ENCODE results near the gene SBK2. TPM values are rescaled to one million over a fixed set of nuclear protein-coding genes. Genes with fewer than 3 reads are reported as not detected.
A peak's percentile ranks its signal among the peaks of the same experiment; 100 is the strongest.
"Not testable (repeated sequence)": the region's sequence is repeated elsewhere in the genome, so short reads cannot be mapped to it uniquely, and the experiment has no call there.

Gene SBK2
- total RNA-seq, 8 experiments from 2014 or later = 0.18 TPM; not detected in 7

DNA sequence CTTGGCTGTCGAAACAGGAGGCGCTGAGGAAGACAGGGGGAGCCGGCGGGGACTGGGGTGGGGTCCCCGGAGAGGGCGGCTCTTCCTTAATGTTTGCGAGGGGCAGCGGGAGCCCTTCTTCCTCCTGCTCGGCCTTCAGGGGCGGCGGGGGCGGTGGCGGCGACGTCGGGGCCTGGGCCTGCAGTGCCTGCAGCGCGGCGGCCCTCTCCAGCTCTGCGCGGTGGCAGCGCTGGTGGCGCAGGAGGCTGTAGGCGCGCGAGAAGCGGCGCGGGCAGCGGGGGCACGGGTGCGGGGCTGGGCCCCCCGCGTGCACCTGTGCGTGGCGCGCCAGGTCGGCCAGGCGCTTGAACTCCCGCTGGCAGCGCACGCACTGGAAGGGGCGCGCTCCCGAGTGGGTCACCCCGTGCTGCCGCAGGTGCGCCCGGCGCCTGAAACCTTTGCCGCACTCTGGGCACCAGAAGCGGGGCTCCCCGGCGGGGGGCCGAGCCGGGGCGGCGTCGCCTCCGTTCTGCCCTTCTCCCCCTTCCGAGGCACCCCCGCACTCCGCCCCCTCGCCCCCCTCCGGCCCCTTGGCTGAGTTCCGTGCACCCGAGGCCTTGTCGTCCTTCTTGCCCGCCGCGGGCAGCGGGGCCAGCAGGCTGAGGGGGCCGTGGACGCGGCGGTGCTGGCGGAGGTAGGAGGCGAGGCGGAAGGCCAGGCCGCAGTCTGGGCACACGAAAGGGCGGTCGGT, 41.3 kb upstream of the SBK2 start:
- Histone ChIP-seq H3K4me1 (replicated peaks in 1 of 2) (peaks cover 7 to 13% of the 10 kb centered on the region in 2 donors), H3K4me3 (no peak overlapping the region), H3K27ac (no peak overlapping the region)
- no peak for ATAC-seq (replicated peaks in 6 of 8)
- no CpG with 5 or more reads among the region's 83 CpGs for WGBS, 10 experiments
- in situ Hi-C loops (cut with MboI; ENCODE audit: low pct_unique_long_range_greater_than_20kb in 2 of 9, low sequenced_read_pairs in 9 of 9, unreplicated experiment in 9 of 9) = no loop called here

DNA sequence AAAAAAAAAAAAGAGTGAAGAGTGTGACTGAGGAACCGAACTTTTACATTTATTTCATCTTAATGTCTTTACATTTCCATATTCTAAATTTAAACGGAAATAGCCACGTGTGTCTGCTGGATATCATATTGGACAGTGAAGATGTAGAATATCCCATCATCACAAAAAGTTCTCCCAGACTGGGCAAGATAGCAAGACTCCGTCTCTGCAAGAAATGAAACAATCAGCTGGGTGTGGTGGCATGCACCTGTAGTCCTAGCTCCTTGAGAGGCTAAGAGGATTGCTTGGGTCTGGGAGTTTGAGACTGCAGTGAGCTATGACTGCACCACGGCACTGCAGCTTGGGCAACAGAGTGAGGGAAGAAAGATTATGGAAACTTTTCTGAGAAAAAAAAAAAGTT, 39.8 kb upstream of the SBK2 start:
- H3K4me1 ChIP-seq (replicated peaks in 1 of 2) = peaks cover 3 to 8% of the 10 kb centered on the region in 2 donors
- in situ Hi-C loops (cut with MboI; ENCODE audit: low pct_unique_long_range_greater_than_20kb in 2 of 9, low sequenced_read_pairs in 9 of 9, unreplicated experiment in 9 of 9) = no loop called here
- WGBS, 10 experiments = 60 to 100% (median 100%) methylated on average over 1 to 5 of the region's 5 CpGs; no CpG with 5 or more reads in 1 of the 10 experiments
- no peak overlapping the region for H3K27ac ChIP-seq
- H3K4me3 ChIP-seq = no peak overlapping the region
- ATAC-seq (replicated peaks in 6 of 8) = no peak

DNA sequence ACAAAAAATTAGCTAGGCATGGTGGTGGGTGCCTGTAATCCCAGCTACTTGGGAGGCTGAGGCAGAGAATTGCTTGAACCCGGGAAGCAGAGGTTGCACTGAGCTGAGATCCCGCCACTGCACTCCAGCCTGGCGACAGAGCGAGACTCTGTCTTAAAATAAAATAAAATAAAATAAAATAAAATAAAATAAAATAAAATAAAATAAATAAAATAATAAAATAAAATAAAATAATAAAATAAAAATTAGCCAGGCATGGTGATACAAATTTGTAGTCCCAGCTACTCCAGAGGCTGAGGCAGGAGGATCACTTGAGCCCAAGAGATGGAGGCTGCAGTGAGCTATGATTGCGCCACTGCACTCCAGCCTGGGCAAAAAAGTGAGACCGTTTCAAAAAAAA, 37.0 kb upstream of the SBK2 start:
- H3K27ac ChIP-seq; ATAC-seq (replicated peaks in 6 of 8); in situ Hi-C loops (cut with MboI; ENCODE audit: low pct_unique_long_range_greater_than_20kb in 2 of 9, low sequenced_read_pairs in 9 of 9, unreplicated experiment in 9 of 9); H3K4me3 ChIP-seq; H3K4me1 ChIP-seq (replicated peaks in 1 of 2): not testable (repeated sequence)
- WGBS, 10 experiments = 75 to 100% (median 90%) methylated on average over 1 to 6 of the region's 6 CpGs; no CpG with 5 or more reads in 1 of the 10 experiments

DNA sequence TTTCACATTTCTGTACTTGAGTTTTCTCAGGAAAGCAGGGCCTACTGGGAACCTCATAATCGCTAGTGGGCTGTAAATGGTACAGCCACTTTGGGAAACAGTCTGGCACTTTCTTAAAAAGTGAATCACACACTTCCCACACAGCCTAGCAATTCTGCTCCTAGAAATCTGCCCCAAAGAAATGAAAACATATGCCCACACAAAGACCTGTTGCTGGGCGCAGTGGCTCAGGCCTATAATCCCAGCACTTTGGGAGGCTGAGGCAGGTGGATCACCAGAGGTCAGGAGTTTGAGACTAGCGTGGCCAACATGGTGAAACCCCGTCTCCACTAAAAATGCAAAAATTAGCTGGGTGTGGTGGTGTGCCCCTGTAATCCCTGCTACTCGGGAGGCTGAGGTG, 32.5 kb upstream of the SBK2 start:
- in situ Hi-C loops (cut with MboI; ENCODE audit: low pct_unique_long_range_greater_than_20kb in 2 of 9, low sequenced_read_pairs in 9 of 9, unreplicated experiment in 9 of 9); H3K27ac ChIP-seq; H3K4me3 ChIP-seq; H3K4me1 ChIP-seq (replicated peaks in 1 of 2); ATAC-seq (replicated peaks in 6 of 8): not testable (repeated sequence)
- 36 to 91% (median 74%) methylated on average over 1 to 4 of the region's 5 CpGs; no CpG with 5 or more reads in 2 of the 10 experiments for WGBS, 10 experiments

DNA sequence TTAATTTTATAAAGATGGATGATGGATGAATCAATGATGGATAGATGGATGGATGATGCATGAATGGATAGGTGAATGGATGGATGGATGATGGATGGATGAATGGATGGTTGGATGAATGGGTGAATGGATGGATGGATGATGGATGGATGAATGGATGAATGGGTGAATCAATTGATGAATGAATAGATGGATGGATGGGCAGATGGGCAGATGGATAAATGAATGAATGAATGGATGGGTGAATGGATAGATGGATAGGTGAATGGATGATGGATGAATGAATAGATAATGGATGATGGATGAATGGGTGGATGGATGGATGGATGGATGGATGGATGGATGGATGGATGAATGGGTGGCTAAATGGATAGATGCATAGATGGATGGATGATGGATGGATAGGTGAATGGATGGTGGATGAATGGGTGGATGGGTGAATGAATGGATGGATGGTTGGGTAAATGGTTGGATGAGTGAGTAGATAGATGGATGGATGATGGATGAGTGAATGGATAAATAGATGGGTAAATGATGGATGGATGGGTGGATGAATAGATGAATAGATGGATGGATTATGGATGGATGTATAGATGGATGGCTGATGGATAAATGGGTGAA, 30.9 kb upstream of the SBK2 start:
- Histone ChIP-seq H3K4me1 (replicated peaks in 1 of 2) (peaks cover 3 to 7% of the 10 kb centered on the region in 2 donors), H3K27ac (no peak overlapping the region), H3K4me3 (no peak overlapping the region)
- ATAC-seq (replicated peaks in 6 of 8) = no peak
- in situ Hi-C loops (cut with MboI; ENCODE audit: low pct_unique_long_range_greater_than_20kb in 2 of 9, low sequenced_read_pairs in 9 of 9, unreplicated experiment in 9 of 9) = no loop called here

DNA sequence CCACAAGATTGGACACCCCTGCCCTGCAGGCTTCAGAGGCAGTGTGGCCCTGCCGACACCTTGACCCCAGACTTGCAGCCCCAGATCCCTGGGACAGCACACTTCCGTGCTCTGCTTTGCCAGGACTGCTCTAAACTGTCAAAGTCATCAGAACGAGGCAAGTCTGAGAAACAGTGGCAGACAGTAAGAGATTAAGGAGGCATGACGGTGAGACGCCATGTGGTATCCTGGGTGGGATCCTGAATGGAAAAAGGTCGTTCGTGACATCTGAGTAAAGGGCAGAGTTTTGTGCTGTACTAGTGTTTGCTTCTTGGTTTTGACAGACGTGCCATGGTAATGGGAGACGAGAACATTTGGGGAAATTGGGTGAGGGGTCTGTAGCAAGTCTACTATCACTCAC, 29.9 kb upstream of the SBK2 start:
- Histone ChIP-seq H3K4me1 (replicated peaks in 1 of 2) (peaks cover 3 to 8% of the 10 kb centered on the region in 2 donors), H3K27ac (no peak overlapping the region), H3K4me3 (no peak overlapping the region)
- 4 to 67% (median 37%) methylated on average over 2 to 5 of the region's 9 CpGs; no CpG with 5 or more reads in 4 of the 10 experiments for WGBS, 10 experiments
- in situ Hi-C loops (cut with MboI; ENCODE audit: low pct_unique_long_range_greater_than_20kb in 2 of 9, low sequenced_read_pairs in 9 of 9, unreplicated experiment in 9 of 9) = no loop called here
- ATAC-seq (replicated peaks in 6 of 8) = no peak

DNA sequence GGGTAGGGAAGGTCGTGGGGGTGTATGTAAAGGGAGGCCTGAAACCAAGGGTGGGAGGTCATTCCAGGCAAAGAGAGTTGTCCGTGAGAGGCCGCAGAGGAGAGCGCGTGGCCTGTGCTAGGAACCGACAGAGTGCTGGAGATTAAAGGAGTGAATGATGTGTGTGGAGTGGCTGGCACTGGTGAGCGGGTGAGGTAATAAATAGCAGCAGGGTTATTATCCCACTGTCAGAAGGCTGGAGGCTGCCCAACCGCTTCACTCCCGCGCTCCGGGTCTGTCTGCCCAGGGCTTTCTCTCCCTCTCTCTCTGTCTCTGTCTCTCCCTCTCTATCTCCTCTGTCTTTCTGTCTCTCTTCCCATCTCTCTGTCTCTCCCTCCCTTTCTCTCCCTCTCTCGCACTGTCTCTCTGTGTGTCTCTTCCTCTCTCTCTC, 26.3 kb upstream of the SBK2 start:
- WGBS, 10 experiments = 0 to 36% (median 30%) methylated on average over 2 to 6 of the region's 12 CpGs; no CpG with 5 or more reads in 6 of the 10 experiments
- in situ Hi-C loops (cut with MboI; ENCODE audit: low pct_unique_long_range_greater_than_20kb in 2 of 9, low sequenced_read_pairs in 9 of 9, unreplicated experiment in 9 of 9) = no loop called here
- no peak overlapping the region for H3K4me3 ChIP-seq
- ATAC-seq (replicated peaks in 6 of 8) = peak in 7 of 8 experiments; percentile 31 to 100 (median 99)
- peak overlapping the region in 1 of 2 donors; percentile 59 for H3K27ac ChIP-seq
- H3K4me1 ChIP-seq (replicated peaks in 1 of 2) = peaks cover 3 to 8% of the 10 kb centered on the region in 2 donors

DNA sequence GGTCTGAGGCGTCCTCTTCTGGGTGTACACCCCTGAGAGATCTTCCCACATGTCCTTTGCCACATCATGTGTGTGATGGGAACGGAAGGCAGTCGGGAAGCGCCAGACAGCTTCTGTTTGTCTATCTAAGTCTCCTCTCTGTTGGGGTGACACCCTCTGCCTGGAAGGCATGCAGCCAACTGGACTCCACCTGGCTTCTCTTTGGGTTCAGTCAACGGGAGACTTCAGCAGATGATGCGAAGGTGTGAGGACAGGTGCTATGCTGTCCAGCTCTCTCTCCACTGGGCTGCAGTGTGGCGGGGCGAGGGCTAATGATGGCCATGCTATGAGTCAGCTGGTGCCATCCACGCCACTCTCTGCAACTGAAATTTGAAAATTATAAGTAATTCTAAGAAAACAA, 22.8 kb upstream of the SBK2 start:
- H3K4me1 ChIP-seq (replicated peaks in 1 of 2) = peaks cover 5 to 14% of the 10 kb centered on the region in 2 donors
- in situ Hi-C loops (cut with MboI; ENCODE audit: low pct_unique_long_range_greater_than_20kb in 2 of 9, low sequenced_read_pairs in 9 of 9, unreplicated experiment in 9 of 9) = no loop called here
- no peak for ATAC-seq (replicated peaks in 6 of 8)
- H3K4me3 ChIP-seq = no peak overlapping the region
- no peak overlapping the region for H3K27ac ChIP-seq
- WGBS, 10 experiments = 0 to 85% (median 76%) methylated on average over 1 to 5 of the region's 9 CpGs; no CpG with 5 or more reads in 5 of the 10 experiments

DNA sequence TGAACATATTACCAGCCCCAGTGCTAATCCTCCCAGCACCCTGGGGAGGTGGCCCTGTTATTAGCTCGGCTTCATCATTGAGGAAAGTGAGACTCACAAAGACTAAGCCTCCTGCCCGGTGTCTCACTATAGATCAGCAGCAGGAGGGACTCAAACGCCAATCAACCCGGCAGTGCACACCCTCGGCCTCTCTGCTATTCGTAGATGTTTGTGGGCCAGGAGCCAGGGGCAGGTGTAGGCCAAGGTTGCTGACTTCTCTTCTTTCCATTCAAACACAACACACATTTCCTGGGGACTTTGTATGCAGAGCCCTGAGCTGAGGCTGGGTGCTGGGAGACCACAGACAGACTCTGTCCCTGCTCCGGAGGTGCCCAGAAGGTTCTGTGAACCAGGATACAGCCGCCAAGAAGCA, 17.8 kb upstream of the SBK2 start:
- WGBS, 10 experiments = 17 to 100% (median 54%) methylated on average over 1 to 7 of the region's 8 CpGs; no CpG with 5 or more reads in 3 of the 10 experiments
- Histone ChIP-seq H3K4me1 (replicated peaks in 1 of 2) (peaks cover 17 to 25% of the 10 kb centered on the region in 2 donors), H3K27ac (no peak overlapping the region), H3K4me3 (no peak overlapping the region)
- in situ Hi-C loops (cut with MboI; ENCODE audit: low pct_unique_long_range_greater_than_20kb in 2 of 9, low sequenced_read_pairs in 9 of 9, unreplicated experiment in 9 of 9) = no loop called here
- ATAC-seq (replicated peaks in 6 of 8) = peak in 3 of 8 experiments; percentile 2 to 70 (median 31)

DNA sequence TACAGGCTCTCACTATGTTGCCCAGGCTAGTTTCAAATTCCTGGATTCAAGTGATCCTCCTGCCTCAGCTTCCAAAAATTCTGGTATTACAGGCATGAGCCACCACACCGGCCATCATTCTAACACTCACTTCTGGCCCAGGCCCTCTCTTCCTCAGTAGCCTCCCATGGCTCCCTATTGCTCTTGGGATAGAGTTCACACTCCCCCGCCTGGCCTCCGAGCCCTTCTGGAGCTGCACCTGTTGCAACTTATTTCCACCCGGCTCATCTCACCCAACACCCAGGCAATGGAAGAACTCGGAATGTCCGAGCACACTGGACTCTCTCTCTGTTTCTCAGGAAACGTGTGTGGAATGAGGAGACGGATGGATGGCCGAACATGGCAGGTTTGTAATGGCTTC, 17.4 kb upstream of the SBK2 start:
- H3K27ac ChIP-seq = no peak overlapping the region
- no peak overlapping the region for H3K4me3 ChIP-seq
- WGBS, 10 experiments = 0 to 100% (median 69%) methylated on average over 1 to 4 of the region's 9 CpGs
- peaks cover 20 to 28% of the 10 kb centered on the region in 2 donors for H3K4me1 ChIP-seq (replicated peaks in 1 of 2)
- in situ Hi-C loops (cut with MboI; ENCODE audit: low pct_unique_long_range_greater_than_20kb in 2 of 9, low sequenced_read_pairs in 9 of 9, unreplicated experiment in 9 of 9) = no loop called here
- ATAC-seq (replicated peaks in 6 of 8) = peak in 2 of 8 experiments; percentile 29 to 81

DNA sequence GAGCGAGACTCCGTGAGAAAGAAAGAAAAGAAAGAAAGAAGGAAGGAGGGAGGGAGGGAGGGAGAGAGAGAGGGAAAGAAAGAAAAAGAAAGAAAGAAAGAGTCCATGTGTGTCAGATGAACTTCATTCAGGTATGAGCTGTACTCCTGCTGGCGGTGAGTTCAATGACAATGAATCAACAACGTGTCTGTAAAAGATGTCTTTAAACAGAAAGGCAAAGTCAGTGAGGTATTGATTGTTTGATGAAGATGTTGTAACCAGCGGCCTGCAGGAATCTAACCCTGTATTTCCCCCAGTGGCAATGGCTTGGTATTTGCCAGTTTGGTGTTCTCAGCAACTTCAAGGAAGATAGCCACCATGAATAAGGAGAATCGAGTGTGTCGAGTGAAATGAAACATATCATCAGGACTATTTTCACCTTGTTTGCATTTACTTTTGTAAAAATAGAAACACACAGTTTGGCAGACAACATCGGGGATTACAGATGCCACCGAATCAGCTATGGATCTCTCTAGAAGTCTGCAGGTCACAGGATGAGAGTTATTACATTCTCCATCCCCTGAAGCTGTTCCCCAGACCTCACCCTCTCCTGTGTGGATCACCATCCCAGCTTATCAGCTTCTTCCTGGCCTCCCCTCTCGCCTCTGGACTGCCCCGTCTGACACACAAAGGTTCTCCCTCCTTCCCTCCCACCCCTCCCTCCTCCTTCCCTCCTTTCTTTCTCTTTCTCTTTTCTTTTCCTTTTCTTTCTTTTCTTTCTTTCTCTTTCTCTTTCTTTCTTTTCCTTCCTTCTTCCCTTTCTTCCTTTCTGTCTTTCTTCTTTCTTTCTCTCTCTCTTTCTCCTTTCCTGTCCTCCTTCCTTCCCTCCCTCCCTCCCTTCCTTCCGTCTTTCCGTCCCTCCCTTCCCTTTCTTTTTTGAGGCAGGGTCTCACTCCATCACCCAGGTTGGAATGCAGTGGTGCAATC, 16.6 kb upstream of the SBK2 start:
- peak in 1 of 8 experiments; percentile 24 for ATAC-seq (replicated peaks in 6 of 8)
- 23 to 59% (median 54%) methylated on average over 3 to 12 of the region's 13 CpGs; no CpG with 5 or more reads in 2 of the 10 experiments for WGBS, 10 experiments
- Histone ChIP-seq H3K4me3 (no peak overlapping the region), H3K27ac (no peak overlapping the region), H3K4me1 (replicated peaks in 1 of 2) (peaks cover 20 to 28% of the 10 kb centered on the region in 2 donors)
- in situ Hi-C loops (cut with MboI; ENCODE audit: low pct_unique_long_range_greater_than_20kb in 2 of 9, low sequenced_read_pairs in 9 of 9, unreplicated experiment in 9 of 9) = no loop called here

DNA sequence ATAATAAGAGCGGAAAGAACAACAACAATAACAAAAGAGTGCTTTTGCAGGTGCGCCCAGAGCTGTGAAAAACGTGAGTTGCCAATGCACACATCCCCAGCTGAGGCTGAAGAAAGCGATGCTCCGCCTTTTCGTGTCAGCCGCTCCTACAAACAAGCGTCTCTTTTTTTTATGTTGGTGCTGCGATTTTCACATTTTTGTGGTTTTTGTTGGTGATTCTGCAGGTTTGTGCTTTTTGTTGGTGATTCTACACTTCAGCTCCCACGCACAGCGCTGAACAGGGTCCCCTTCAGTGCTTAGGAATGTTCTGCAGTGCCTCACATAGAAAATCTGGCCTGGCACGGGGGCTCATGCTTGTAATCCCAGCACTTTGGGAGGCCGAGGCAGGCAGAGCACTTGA, 15.7 kb upstream of the SBK2 start:
- H3K27ac ChIP-seq = no peak overlapping the region
- H3K4me1 ChIP-seq (replicated peaks in 1 of 2) = peaks cover 20 to 28% of the 10 kb centered on the region in 2 donors
- WGBS, 10 experiments = 0 to 83% (median 69%) methylated on average over 1 to 12 of the region's 13 CpGs; no CpG with 5 or more reads in 2 of the 10 experiments
- in situ Hi-C loops (cut with MboI; ENCODE audit: low pct_unique_long_range_greater_than_20kb in 2 of 9, low sequenced_read_pairs in 9 of 9, unreplicated experiment in 9 of 9) = no loop called here
- H3K4me3 ChIP-seq = no peak overlapping the region
- ATAC-seq (replicated peaks in 6 of 8) = no peak

DNA sequence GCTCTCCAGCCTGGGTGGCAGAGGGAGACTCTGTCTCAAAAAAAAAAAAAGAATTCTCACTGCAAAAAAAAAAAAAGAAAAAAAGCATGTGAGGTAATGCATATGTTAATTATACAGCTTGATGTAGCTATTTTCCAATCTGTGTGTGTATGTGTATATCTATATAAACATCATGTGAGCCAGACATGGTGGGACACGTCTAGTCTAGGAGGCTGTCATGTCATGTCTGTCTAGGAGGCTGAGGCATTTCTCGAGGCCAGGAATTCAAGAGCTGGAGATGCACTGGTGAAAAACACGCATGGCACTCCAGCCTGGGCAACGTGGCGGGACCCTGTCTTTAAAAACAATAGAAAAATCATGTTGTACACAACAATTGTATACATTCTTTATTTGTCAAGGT, 15.3 kb upstream of the SBK2 start:
- 53 to 93% (median 66%) methylated on average over 1 to 5 of the region's 5 CpGs; no CpG with 5 or more reads in 2 of the 10 experiments for WGBS, 10 experiments
- no peak overlapping the region for H3K27ac ChIP-seq
- ATAC-seq (replicated peaks in 6 of 8) = no peak
- in situ Hi-C loops (cut with MboI; ENCODE audit: low pct_unique_long_range_greater_than_20kb in 2 of 9, low sequenced_read_pairs in 9 of 9, unreplicated experiment in 9 of 9) = no loop called here
- H3K4me3 ChIP-seq = no peak overlapping the region
- H3K4me1 ChIP-seq (replicated peaks in 1 of 2) = peaks cover 20 to 28% of the 10 kb centered on the region in 2 donors
